NCI-H146 treated with DMSO at 0.1 percent for 48 hours (cell line): ENCODE measurements around the gene PTPN2.

Source experiments
- DNase-seq: peaks from one replicate; lab custom pipeline; 2025; ENCODE audit not compliant: unreplicated experiment; lab: John Stamatoyannopoulos, UW

PTPN2 gene

GRCh38 chr18:12750076-12750714 is 133.8 kb downstream of the PTPN2 start:
- no peak for DNase-seq

DNA sequence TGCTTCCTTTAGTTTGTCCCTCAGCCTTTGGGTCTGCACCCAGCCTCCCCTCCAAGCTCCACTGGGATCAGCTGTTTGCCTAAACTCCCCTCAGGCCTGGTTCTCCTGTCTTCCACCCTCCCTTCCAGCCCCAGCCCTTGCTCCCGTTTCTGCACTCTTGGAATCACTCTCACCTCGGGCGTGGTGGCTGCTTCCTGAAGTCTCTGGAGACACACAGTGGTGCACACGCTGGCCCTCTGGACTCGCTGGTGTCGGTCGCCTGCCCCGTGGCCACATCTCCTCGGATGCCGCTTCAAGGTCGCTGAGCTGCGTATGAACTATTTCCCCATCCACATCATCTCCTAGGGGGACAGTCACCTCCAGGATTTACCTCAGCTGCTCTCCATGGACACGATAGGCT is 134.9 kb downstream of the PTPN2 start:
- DNase-seq = no peak

DNA sequence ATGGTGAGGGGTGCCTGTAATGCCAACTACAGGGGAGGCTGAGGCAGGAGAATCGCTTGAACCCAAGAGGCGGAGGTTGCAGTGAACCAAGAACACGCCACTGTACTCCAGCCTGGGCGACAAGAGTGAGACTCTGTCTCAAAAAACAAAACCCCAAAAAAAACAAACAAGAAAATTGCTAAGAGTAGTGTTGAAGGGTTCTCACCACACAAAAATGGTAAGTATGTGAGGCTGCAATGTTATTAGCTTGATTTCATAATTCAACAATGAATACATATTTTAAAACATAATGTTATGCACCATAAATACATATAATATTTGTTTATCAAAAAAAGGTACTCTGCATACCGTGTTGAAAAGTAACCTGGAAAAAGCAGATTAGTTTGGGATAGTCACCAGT is 135.4 kb downstream of the PTPN2 start:
- DNase-seq = no peak

- no peak for DNase-seq
Observed at GRCh38 chr18:12747530-12748315, 136.3 kb downstream of the PTPN2 start.

DNA sequence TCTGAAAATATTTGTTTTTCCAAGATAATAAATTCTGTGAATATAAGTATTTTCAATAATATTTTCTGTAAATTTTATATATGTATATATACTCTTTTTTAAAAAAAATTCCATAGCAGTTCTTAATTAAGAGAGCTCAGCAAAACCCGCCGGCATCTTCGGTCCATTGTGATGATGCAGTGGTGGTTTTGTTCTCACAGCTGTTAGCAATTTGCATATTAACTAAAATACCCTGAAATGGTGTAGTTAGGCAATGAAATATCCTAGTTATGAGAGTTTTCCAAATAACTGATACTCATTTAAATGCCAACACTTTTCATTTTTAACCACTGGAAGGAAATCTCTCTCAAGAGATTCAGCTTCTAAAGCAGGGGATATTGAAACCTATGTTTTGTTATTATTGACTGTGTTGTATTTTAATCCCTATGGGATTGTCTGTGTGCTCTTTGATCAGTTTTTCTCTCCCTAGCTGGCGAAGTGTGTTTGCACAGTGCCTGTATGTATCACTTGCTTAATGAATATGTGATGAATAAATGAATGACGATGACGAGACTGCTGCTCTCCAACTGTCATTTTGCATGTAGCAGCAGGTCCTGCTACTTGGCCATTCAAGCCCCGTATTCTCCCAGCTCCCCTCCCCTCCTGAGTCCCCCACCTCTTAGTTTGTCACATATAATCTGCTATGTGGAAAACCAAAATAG is 138.8 kb downstream of the PTPN2 start:
- no peak for DNase-seq

- DNase-seq = peak; percentile 33
Observed at GRCh38 chr18:12744103-12744502, 139.9 kb downstream of the PTPN2 start.

DNA sequence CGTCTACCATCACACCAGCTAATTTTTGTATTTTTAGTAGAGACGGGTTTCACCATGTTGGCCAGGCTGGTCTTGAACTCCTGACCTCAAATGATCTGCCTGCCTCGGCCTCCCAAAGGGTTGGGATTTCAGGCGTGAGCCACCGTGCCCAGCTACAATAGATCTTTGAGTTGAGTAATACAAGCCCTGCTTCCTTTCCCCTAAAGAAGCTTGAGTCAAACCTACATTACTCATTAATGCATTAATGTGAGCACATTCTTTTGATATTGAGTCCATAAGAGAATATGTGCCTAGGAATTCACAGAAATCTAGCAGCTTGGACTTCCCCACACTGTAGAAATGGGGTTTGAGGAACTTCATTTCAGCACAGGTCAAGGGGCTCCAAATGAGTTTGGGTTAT is 141.6 kb downstream of the PTPN2 start:
- no peak for DNase-seq
